ENCODE measurements around the gene NHERF1.

NHERF1 gene

GRCh38 chr17:74748529-74749278 is at the start of gene NHERF1:
Gene NHERF1 (plus strand): TSS chr17:74748628. CDS start chr17:74748847, 219 bp downstream.
- peak; percentile 91 to 96 for DNase-seq

- no peak for DNase-seq
Measured at GRCh38 chr17:74699236-74699635, 49.2 kb upstream of the NHERF1 start.

- DNase-seq: no peak
Measured at GRCh38 chr17:74702116-74702871, 46.1 kb upstream of the NHERF1 start.

GRCh38 chr17:74703311-74703710 is 45.1 kb upstream of the NHERF1 start:
- no peak for DNase-seq

- DNase-seq: no peak
Measured at GRCh38 chr17:74704544-74704943, 43.9 kb upstream of the NHERF1 start.

- no peak for DNase-seq
Measured at GRCh38 chr17:74711058-74711824, 37.2 kb upstream of the NHERF1 start.

- DNase-seq: no peak
Measured at GRCh38 chr17:74712301-74712700, 36.1 kb upstream of the NHERF1 start.

- no peak for DNase-seq
Measured at GRCh38 chr17:74712756-74713155, 35.7 kb upstream of the NHERF1 start, which contains the start of gene CD300LF. Gene CD300LF (minus strand): TSS chr17:74712923. CDS start chr17:74712866, 57 bp downstream.

GRCh38 chr17:74713171-74713755 is 35.2 kb upstream of the NHERF1 start:
- DNase-seq: no peak

- no peak for DNase-seq
Measured at GRCh38 chr17:74715144-74715543, 33.3 kb upstream of the NHERF1 start.

- no peak for DNase-seq
Measured at GRCh38 chr17:74720506-74720905, 27.9 kb upstream of the NHERF1 start.

GRCh38 chr17:74722782-74723181 is 25.6 kb upstream of the NHERF1 start:
- no peak for DNase-seq

- DNase-seq: no peak
Measured at GRCh38 chr17:74723891-74724290, 24.5 kb upstream of the NHERF1 start.

- DNase-seq: no peak
Measured at GRCh38 chr17:74725111-74725510, 23.3 kb upstream of the NHERF1 start.

GRCh38 chr17:74728033-74728701 is 20.3 kb upstream of the NHERF1 start:
- no peak for DNase-seq

- no peak for DNase-seq
Measured at GRCh38 chr17:74728702-74729075, 19.7 kb upstream of the NHERF1 start.

- no peak for DNase-seq
Measured at GRCh38 chr17:74729368-74729767, 19.1 kb upstream of the NHERF1 start.

- no peak for DNase-seq
Measured at GRCh38 chr17:74729866-74730265, 18.6 kb upstream of the NHERF1 start.

GRCh38 chr17:74730491-74731346 is 17.7 kb upstream of the NHERF1 start:
- DNase-seq: peak in 1 of 2 experiments; percentile 37

GRCh38 chr17:74731347-74731605 is 17.2 kb upstream of the NHERF1 start:
- DNase-seq: no peak

GRCh38 chr17:74732042-74732867 is 16.2 kb upstream of the NHERF1 start:
- no peak for DNase-seq
